NCI-H2171 (cell line): ENCODE measurements around the gene OPHN1.
"Not testable (repeated sequence)": the region's sequence is repeated elsewhere in the genome, so short reads cannot be mapped to it uniquely, and the experiment has no call there.

Source experiments
- DNase-seq: peaks from one replicate; lab custom pipeline; 2025; lab: John Stamatoyannopoulos, UW

Gene OPHN1

GRCh38 chrX:68421636-68422035, 11.7 kb downstream of the OPHN1 start:
- DNase-seq, result no peak

GRCh38 chrX:68420559-68420958, 12.7 kb downstream of the OPHN1 start:
- no peak for DNase-seq

- no peak for DNase-seq
Measured at GRCh38 chrX:68419975-68420374, 13.3 kb downstream of the OPHN1 start.

DNA sequence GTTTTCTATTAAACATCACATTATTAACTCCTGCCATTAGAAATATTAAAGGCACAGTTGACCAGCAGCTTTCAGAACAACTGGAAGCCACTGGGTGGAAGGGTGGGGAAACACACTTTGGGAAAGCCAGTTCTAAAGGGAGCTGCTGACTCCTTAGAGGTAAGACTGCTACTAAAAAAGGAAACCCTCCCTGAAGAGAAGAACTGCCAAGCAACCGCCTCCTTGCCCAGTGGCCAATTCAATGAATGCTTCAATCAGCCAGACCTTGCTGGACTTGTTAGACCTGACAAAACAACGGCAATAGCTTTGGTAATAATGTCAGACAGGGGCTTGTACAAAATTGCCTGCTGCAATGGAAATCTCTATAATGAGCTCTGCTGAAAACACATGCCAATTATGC, 15.6 kb downstream of the OPHN1 start:
- DNase-seq, result no peak

GRCh38 chrX:68416592-68416991, 16.7 kb downstream of the OPHN1 start:
- DNase-seq, result no peak

GRCh38 chrX:68415316-68415715, 18.0 kb downstream of the OPHN1 start:
- DNase-seq, result no peak

- peak; percentile 1 for DNase-seq
Measured at GRCh38 chrX:68413254-68413653, 20.0 kb downstream of the OPHN1 start.

DNA sequence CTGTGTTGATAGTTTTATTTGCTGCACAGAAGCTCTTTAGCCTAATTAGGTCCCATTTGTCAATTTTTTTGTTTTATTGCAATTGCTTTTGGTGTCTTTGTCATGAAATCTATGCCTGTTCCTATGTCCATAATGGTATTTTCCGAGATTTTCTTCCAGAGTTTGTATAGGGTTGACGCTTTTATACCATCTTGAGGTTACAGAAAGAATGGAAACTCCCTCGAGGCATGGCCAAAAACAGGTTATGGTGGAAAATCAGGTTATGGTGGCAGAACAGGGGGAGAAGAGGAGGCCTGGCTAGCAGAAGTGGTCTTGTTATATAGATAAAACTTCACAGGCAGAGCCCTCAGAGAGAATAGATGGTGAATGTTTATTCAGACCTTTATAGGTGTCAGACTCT, 21.6 kb downstream of the OPHN1 start:
- no peak for DNase-seq

DNA sequence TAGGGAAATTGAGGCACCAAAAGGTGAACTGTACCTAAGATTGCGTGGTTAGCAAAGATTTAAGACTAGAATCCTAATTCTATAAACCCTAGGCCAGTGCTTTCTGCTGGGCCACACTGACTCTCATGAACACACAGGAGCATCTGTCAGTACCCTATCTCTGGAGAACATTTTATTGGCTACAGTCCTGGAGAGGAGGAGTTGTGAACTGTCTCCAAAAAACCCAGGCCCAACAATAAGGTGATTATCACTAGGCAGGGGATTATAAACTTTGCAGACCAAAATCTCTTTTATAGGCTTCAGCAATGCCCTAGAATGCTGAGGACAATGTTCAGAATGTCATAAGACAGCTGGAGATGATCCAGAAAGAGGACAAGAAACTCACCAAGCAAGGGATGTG, 24.1 kb downstream of the OPHN1 start:
- DNase-seq, result no peak

GRCh38 chrX:68403522-68403921, 29.8 kb downstream of the OPHN1 start:
- DNase-seq, result no peak

DNA sequence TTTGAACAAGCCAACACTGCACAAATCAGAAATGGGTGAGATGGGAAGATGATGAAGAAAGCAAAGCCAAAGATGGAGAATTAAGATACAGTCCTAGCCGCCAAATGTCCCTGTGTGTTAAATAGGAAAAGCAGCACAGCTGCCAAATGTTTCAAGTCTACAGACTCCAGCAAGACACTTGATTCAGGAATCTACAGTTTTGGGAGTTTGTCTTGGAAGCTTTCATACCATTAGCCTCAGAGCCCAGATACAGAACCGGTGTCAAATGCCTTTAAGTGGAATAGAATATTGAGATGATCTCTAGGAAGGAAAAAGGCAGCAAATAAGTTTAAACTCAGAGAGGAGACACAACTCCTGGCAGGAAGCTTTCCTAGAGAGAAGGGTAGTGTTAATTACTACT, 30.3 kb downstream of the OPHN1 start:
- no peak for DNase-seq

GRCh38 chrX:68402094-68402493, 31.2 kb downstream of the OPHN1 start:
- DNase-seq, result no peak

- no peak for DNase-seq
Measured at GRCh38 chrX:68398291-68398690, 35.0 kb downstream of the OPHN1 start.

GRCh38 chrX:68396953-68397352, 36.3 kb downstream of the OPHN1 start:
- no peak for DNase-seq

GRCh38 chrX:68389419-68389960, 43.8 kb downstream of the OPHN1 start:
- not testable (repeated sequence) for DNase-seq

GRCh38 chrX:68387776-68388175, 45.5 kb downstream of the OPHN1 start:
- DNase-seq, result no peak

DNA sequence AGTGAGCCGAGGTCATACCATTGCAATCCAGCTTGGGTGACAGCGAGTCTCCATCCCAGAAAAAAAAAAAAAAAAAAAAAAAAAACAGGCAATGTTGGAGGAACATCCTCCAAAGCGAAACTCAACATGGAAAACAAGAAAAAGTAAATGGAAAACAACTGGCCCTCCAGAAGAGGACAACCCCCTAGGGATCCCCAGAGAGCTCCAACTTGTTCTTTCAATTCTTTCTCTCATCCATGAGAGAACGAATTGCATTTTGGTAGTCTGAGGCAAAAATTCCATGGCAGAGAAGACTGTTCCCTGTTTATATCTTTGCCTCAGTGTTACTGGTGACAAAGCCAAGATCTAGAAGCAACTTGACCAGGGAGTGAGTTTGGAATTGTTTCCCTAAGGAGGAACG, 49.8 kb downstream of the OPHN1 start:
- DNase-seq, result no peak

DNA sequence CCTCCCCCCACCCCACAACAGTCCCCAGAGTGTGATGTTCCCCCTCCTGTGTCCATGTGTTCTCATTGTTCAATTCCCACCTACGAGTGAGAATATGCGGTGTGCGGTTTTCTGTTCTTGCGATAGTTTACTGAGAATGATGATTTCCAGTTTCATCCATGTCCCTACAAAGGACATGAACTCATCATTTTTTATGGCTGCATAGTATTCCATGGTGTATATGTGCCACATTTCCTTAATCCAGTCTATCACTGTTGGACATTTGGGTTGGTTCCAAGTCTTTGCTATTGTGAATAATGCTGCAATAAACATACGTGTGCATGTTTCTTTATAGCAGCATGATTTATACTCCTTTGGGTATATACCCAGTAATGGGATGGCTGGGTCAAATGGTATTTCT, 55.7 kb downstream of the OPHN1 start:
- not testable (repeated sequence) for DNase-seq

GRCh38 chrX:68376373-68376772, 56.9 kb downstream of the OPHN1 start:
- DNase-seq, result no peak

GRCh38 chrX:68375803-68376202, 57.5 kb downstream of the OPHN1 start:
- DNase-seq, result no peak

DNA sequence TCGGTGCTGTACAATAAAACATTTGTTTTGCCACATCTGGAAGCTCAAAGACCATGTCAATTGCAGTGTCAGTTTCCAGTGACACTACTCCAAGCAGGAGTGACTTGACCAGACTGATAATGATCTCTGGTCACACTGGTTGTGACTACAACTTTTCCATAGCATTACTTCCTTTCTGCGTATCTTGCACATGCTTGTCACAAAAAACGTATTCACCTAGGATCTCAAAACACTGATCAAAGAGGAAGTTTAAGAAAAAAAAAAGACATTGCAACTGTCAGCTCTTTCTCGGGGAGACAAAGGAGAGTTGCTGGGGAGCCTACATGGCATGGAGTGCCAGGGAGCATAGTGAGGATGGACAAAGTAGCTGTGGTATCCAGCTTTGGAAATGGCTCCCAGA, 60.6 kb downstream of the OPHN1 start:
- DNase-seq, result no peak

DNA sequence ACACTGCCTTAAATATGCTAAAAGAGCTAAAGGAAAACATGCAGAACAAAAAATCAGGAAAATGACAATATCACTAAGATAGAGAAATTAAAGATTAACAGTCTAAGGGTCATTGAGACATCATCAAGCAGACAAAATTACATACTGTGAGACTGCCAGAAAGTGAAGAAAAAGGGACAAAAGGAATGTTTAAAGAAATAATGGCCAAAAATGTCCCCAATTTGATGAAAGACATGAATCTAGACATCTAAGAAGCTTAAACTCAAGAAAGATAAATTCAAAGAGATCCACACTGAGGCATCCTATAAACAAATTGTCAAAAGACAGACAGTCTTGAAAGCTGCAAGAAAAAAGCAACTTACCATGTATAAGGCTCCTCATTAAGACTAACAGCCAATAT, 63.7 kb downstream of the OPHN1 start:
- no peak for DNase-seq

DNA sequence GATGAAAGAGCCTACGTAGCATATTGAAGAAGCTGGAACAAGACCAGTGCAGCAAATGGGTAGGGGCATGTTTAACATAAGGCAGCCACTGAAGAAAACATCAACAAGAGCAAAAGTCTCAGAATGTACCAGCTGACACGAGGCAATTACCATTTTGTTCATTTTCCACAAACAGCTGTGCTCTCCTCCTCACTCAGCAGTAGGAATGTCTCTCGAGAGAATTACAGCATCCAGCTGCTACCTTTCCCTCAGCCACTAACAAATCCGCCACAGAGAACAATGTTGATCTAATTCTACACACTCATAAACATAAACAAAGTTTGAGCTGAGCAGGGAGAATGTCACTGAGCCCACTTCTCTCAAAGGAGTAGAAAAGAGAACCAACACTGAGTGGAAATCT, 68.0 kb downstream of the OPHN1 start:
- DNase-seq, result peak; percentile 68

DNA sequence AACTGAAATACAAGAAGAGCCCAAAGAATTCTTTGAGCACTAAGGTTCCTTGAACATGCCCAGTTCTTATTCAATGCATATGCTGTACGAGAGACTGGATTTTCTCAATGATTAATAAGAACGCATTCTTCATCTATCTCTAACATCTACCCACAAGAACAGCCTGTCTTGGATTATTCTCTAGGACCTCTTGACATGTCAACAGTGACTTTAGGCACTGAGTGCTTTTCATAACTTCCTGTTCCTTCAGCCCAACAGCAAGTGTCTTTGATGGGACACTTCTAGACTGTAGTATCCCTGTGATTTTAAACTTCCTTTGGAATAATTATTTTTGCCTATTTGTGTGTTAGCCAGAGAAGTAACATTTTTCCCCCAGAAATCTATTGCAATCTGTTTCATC, 69.3 kb downstream of the OPHN1 start:
- no peak for DNase-seq

GRCh38 chrX:68358679-68359078, 74.6 kb downstream of the OPHN1 start:
- DNase-seq, result no peak
